GM06990 (cell line): ENCODE measurements around the gene DERL2.

ENCODE experiments used
- DNase-seq: peaks from one replicate; pipeline ENCODE4 v3.0.0-alpha.2; 2011; ENCODE audit not compliant: insufficient read length; ENCODE audit errors: extremely low read depth
- H3K27me3 ChIP-seq: replicated peaks from 2 replicates; pipeline ENCODE4 v1.6.0; 2011; ENCODE audit warnings: low read length; ENCODE audit not compliant: control insufficient read depth, insufficient read depth
- H3K36me3 ChIP-seq: 2 replicates; pipeline ENCODE4 v1.5.1; 2011; ENCODE audit warnings: low read length; ENCODE audit not compliant: control insufficient read depth, insufficient read depth
- H3K4me3 ChIP-seq: replicated peaks from 2 replicates; pipeline ENCODE4 v1.5.1; 2011; ENCODE audit warnings: low read depth, mild to moderate bottlenecking, control low read depth, low read length
- CTCF ChIP-seq: IDR thresholded peaks from 2 replicates; pipeline ENCODE4 v1.5.1; 2011; ENCODE audit warnings: low read length, control low read depth, mild to moderate bottlenecking, inconsistent platforms; ENCODE audit not compliant: insufficient read depth, poor library complexity, severe bottlenecking

Gene DERL2

GRCh38 chr17:5500589-5501391 is 14.8 kb upstream of the DERL2 start:
- no peak for TF ChIP-seq CTCF
- DNase-seq = peak; percentile 74
- H3K4me3 ChIP-seq = peak overlapping the region; percentile 59

GRCh38 chr17:5500247-5500588 is 14.2 kb upstream of the DERL2 start:
- H3K4me3 ChIP-seq = peak overlapping the region; percentile 59
- DNase-seq = no peak
- no peaks in the 10 kb centered on the region for H3K36me3 ChIP-seq
- no peak for TF ChIP-seq CTCF
- no peaks in the 10 kb centered on the region for H3K27me3 ChIP-seq

More at GRCh38 chr17:5500589-5501391, 14.8 kb upstream of the DERL2 start:
- Histone ChIP-seq H3K27me3 (no peaks in the 10 kb centered on the region), H3K36me3 (no peaks in the 10 kb centered on the region)

- peak; percentile 11 for DNase-seq
Measured at GRCh38 chr17:5499476-5500231, 13.7 kb upstream of the DERL2 start.

GRCh38 chr17:5492970-5493369 is 7.0 kb upstream of the DERL2 start:
- H3K27me3 ChIP-seq = no peaks in the 10 kb centered on the region
- no peak overlapping the region for H3K4me3 ChIP-seq
- H3K36me3 ChIP-seq = peaks cover 5% of the 10 kb centered on the region
- DNase-seq = no peak
- TF ChIP-seq CTCF = no peak

More at GRCh38 chr17:5499476-5500231, 13.7 kb upstream of the DERL2 start:
- Histone ChIP-seq H3K36me3 (no peaks in the 10 kb centered on the region), H3K27me3 (no peaks in the 10 kb centered on the region), H3K4me3 (no peak overlapping the region)
- no peak for TF ChIP-seq CTCF

- H3K4me3 ChIP-seq = no peak overlapping the region
- no peak for DNase-seq
- no peak for TF ChIP-seq CTCF
Measured at GRCh38 chr17:5488752-5489151, 2.8 kb upstream of the DERL2 start.

More at GRCh38 chr17:5488752-5489151, 2.8 kb upstream of the DERL2 start:
- H3K27me3 ChIP-seq = no peaks in the 10 kb centered on the region
- peaks cover 8% of the 10 kb centered on the region for H3K36me3 ChIP-seq
